HCT116 (cell line): ENCODE measurements around the gene FREM1. TPM values are rescaled to one million over a fixed set of nuclear protein-coding genes. Genes with fewer than 3 reads are reported as not detected.

Experiments used
- ATAC-seq: fragments of 200-7000 bp; cut with Tn5 transposase; 2 replicates; pipeline ENCODE4 v1.9.1; 2020; ENCODE audit warnings: mild to moderate bottlenecking, moderate library complexity
- BruUV-seq: library from RNA; stranded (reverse); fragments of 400-500 nt; replicated peaks from 2 replicates; lab custom pipeline; 2021; lab: Mats Ljungman, UMichigan
- CTCF ChIA-PET: fragments of 300-600 bp; sonication (Branson Sonifier 250); formaldehyde crosslinking; loops from one replicate; lab custom pipeline; 2021; ENCODE audit warnings: antibody characterized with exemption; lab: Charles Lee
- POLR2A ChIA-PET: fragments of 300-600, 350-600 bp; sonication (Branson Sonifier 250); formaldehyde crosslinking; loops from one replicate; lab custom pipeline; 2021; ENCODE audit warnings: antibody characterized with exemption; lab: Charles Lee
- RAD21 ChIA-PET, 2 experiments: fragments of 300-600 bp; sonication (Branson Sonifier 250); formaldehyde crosslinking; loops; one replicate each; lab custom pipeline; 2023; ENCODE audit warnings: low total read pairs in 2 of 2; ENCODE audit not compliant: uncharacterized antibody in 2 of 2, unreplicated experiment in 2 of 2, low non-redundant PET in 1 of 2; lab: Charles Lee
- DNase-seq: peaks from one replicate; pipeline ENCODE4 v3.0.0-alpha.2; 2010; ENCODE audit warnings: low read depth, low spot score
- H2AFZ ChIP-seq: fragments of 200-600 bp; shearing (Covaris generic), sonication (generic); 2 replicates; pipeline ENCODE4 v1.6.1; 2017; ENCODE audit warnings: low read depth, mixed run types, mixed read lengths, antibody characterized with exemption, low read length; ENCODE audit not compliant: poor library complexity, severe bottlenecking
- H3K27ac ChIP-seq: 2 replicates; pipeline ENCODE4 v1.5.1; 2012; ENCODE audit warnings: low read depth, low read length
- H3K27me3 ChIP-seq: fragments of 200-600 bp; sonication (generic); 2 replicates; pipeline ENCODE4 v1.6.1; 2016; ENCODE audit warnings: mixed run types, low read length, mixed read lengths; ENCODE audit not compliant: insufficient read depth
- H3K36me3 ChIP-seq, 2 experiments: fragments of 200-500 bp in 1 of 2; fragments of 200-600 bp in 1 of 2; sonication (Bioruptor generic) in 1 of 2; sonication (generic) in 1 of 2; 2 replicates each; pipeline versions ENCODE4 v1.5.1 to v1.6.1; 2014 to 2016; ENCODE audit warnings: low read length in 2 of 2, inconsistent platforms in 1 of 2, mixed read lengths in 1 of 2, mixed run types in 1 of 2; ENCODE audit not compliant: insufficient read depth in 2 of 2, control insufficient read depth in 1 of 2
- H3K4me1 ChIP-seq, 2 experiments: fragments of 200-600 bp in 1 of 2; sonication (generic) in 1 of 2; 2 replicates each; pipeline versions ENCODE4 v1.5.1 to v1.6.1; 2012 to 2017; ENCODE audit warnings: low read length in 2 of 2, inconsistent platforms in 1 of 2, mild to moderate bottlenecking in 1 of 2, mixed read lengths in 1 of 2, mixed run types in 1 of 2, moderate library complexity in 1 of 2; ENCODE audit not compliant: insufficient read depth in 2 of 2, control insufficient read depth in 1 of 2
- H3K4me2 ChIP-seq: fragments of 200-600 bp; sonication (generic); 2 replicates; pipeline ENCODE4 v1.6.1; 2017; ENCODE audit warnings: mixed run types, low read length, mixed read lengths
- H3K4me3 ChIP-seq, 2 experiments: fragments of 200-600 bp in 1 of 2; sonication (generic) in 1 of 2; replicated peaks in 1 of 2; 2 replicates each; pipeline ENCODE4 v1.5.1; 2011 to 2016; ENCODE audit warnings: low read length in 2 of 2, control low read depth in 1 of 2, low read depth in 1 of 2, mild to moderate bottlenecking in 1 of 2, mixed read lengths in 1 of 2, mixed run types in 1 of 2
- H3K79me2 ChIP-seq: fragments of 200-600 bp; sonication (generic); 2 replicates; pipeline ENCODE4 v1.6.1; 2017; ENCODE audit warnings: mild to moderate bottlenecking, mixed run types, low read length, moderate library complexity, mixed read lengths; ENCODE audit not compliant: insufficient read depth
- H3K9ac ChIP-seq: fragments of 200-600 bp; sonication (generic); 2 replicates; pipeline ENCODE4 v1.6.1; 2016; ENCODE audit warnings: low read length, mixed read lengths
- H3K9me2 ChIP-seq: fragments of 200-600 bp; sonication (generic), shearing (Covaris generic); 2 replicates; pipeline ENCODE4 v1.6.1; 2017; ENCODE audit warnings: mixed run types, mild to moderate bottlenecking, moderate library complexity; ENCODE audit not compliant: insufficient read depth
- H3K9me3 ChIP-seq, 2 experiments: fragments of 200-500 bp in 1 of 2; fragments of 200-600 bp in 1 of 2; sonication (Bioruptor generic) in 1 of 2; sonication (generic) in 1 of 2; 2 replicates each; pipeline ENCODE4 v1.6.1; 2014 to 2017; ENCODE audit warnings: low read length in 2 of 2, mixed read lengths in 2 of 2, inconsistent platforms in 1 of 2, low read depth in 1 of 2, mild to moderate bottlenecking in 1 of 2, mixed run types in 1 of 2, moderate library complexity in 1 of 2; ENCODE audit not compliant: control insufficient read depth in 1 of 2, insufficient read depth in 1 of 2
- H4K20me1 ChIP-seq: fragments of 200-600 bp; sonication (generic), shearing (Covaris generic); 2 replicates; pipeline ENCODE4 v1.6.1; 2017; ENCODE audit warnings: mixed run types, mild to moderate bottlenecking, moderate library complexity; ENCODE audit not compliant: insufficient read depth
- CBX3 ChIP-seq: IDR thresholded peaks from 2 replicates; pipeline ENCODE4 v1.6.1; 2012; ENCODE audit warnings: low read depth
- CEBPB ChIP-seq: IDR thresholded peaks from 2 replicates; pipeline ENCODE4 v1.6.1; 2012; ENCODE audit warnings: low read depth
- EGR1 ChIP-seq: IDR thresholded peaks from 2 replicates; pipeline ENCODE4 v1.6.1; 2012; ENCODE audit warnings: low read depth
- ELF1 ChIP-seq: IDR thresholded peaks from 2 replicates; pipeline ENCODE4 v1.6.1; 2012; ENCODE audit warnings: low read depth, borderline replicate concordance
- EZH2phosphoT487 ChIP-seq: fragments of 200-600 bp; IDR thresholded peaks from 2 replicates; pipeline ENCODE4 v1.6.1; 2018; ENCODE audit warnings: antibody characterized with exemption, borderline replicate concordance
- FOSL1 ChIP-seq: IDR thresholded peaks from 2 replicates; pipeline ENCODE4 v1.6.1; 2012; ENCODE audit warnings: low read depth
- JUND ChIP-seq: IDR thresholded peaks from 2 replicates; pipeline ENCODE4 v1.6.1; 2012
- MAX ChIP-seq: IDR thresholded peaks from 2 replicates; pipeline ENCODE4 v1.6.1; 2012
- POLR2A ChIP-seq: IDR thresholded peaks from 2 replicates; pipeline ENCODE4 v1.7.0; 2011; ENCODE audit warnings: borderline replicate concordance; ENCODE audit not compliant: insufficient read depth, insufficient read length; ENCODE audit errors: extremely low read depth
- POLR2AphosphoS5 ChIP-seq: IDR thresholded peaks from 2 replicates; pipeline ENCODE4 v1.6.1; 2011; ENCODE audit warnings: mild to moderate bottlenecking, low read depth, low read length, moderate library complexity
- RAD21 ChIP-seq: IDR thresholded peaks from 2 replicates; pipeline ENCODE4 v1.6.1; 2012; ENCODE audit warnings: low read depth, mild to moderate bottlenecking
- REST ChIP-seq: IDR thresholded peaks from 2 replicates; pipeline ENCODE4 v1.6.1; 2012; ENCODE audit warnings: low read depth
- SIN3A ChIP-seq: IDR thresholded peaks from 2 replicates; pipeline ENCODE4 v1.6.1; 2012; ENCODE audit warnings: low read depth
- SP1 ChIP-seq: IDR thresholded peaks from 2 replicates; pipeline ENCODE4 v1.6.1; 2012; ENCODE audit warnings: low read depth
- SRF ChIP-seq: IDR thresholded peaks from 2 replicates; pipeline ENCODE4 v1.6.1; 2012; ENCODE audit warnings: low read depth
- TCF7L2 ChIP-seq: IDR thresholded peaks from 2 replicates; pipeline ENCODE4 v1.7.0; 2011; ENCODE audit warnings: borderline replicate concordance, inconsistent platforms; ENCODE audit not compliant: insufficient read depth, insufficient read length; ENCODE audit errors: extremely low read depth
- ZBTB33 ChIP-seq: IDR thresholded peaks from 2 replicates; pipeline ENCODE4 v1.6.1; 2011; ENCODE audit warnings: mild to moderate bottlenecking, low read length, moderate library complexity; ENCODE audit not compliant: insufficient replicate concordance; ENCODE audit errors: extremely low read depth
- ZFX ChIP-seq: fragments of 450-650 bp; IDR thresholded peaks from 2 replicates; pipeline ENCODE4 v1.6.1; 2017
- ZNF274 ChIP-seq: fragments of 200-500 bp; sonication (Bioruptor generic); IDR thresholded peaks from 2 replicates; pipeline ENCODE4 v1.6.1; 2014; ENCODE audit warnings: mild to moderate bottlenecking, low read depth, low read length, inconsistent platforms
- intact Hi-C: fragments of 100-400 bp; cut with micrococcal nuclease; formaldehyde crosslinking; loops from 2 replicates; pipeline ENCODE4 v1.10.0; 2022
- total RNA-seq: library from RNA; stranded (reverse); gene quantifications from one replicate; pipeline ENCODE4 v1.2.1, GENCODE V29; 2021; ENCODE audit not compliant: unreplicated experiment

Gene FREM1
- total RNA-seq, 1 experiment from 2014 or later = 0.12 TPM

- ATAC-seq (no peak), DNase-seq (no peak)
- no peaks in the 10 kb centered on the region for H3K4me1 ChIP-seq
- no peak overlapping the region for H3K4me3 ChIP-seq
- CTCF ChIA-PET = no interaction called here
- H3K27me3 ChIP-seq = peaks cover 31% of the 10 kb centered on the region
- no peaks in the 10 kb centered on the region for H3K9me2 ChIP-seq
- no peak overlapping the region for H3K4me2 ChIP-seq
- no TSS peak for BruUV-seq
- RAD21 ChIA-PET = no interaction called here
- H3K9me3 ChIP-seq = no peaks in the 10 kb centered on the region
- no peak overlapping the region for H3K27ac ChIP-seq
- intact Hi-C loops = no loop called here
- no peak overlapping the region for H2AFZ ChIP-seq
- H4K20me1 ChIP-seq = no peaks in the 10 kb centered on the region
- H3K79me2 ChIP-seq = no peaks in the 10 kb centered on the region
- TF ChIP-seq EZH2phosphoT487 = no peak
- no peak for TF ChIP-seq SP1
- no peak for TF ChIP-seq SRF
- TF ChIP-seq JUND = no peak
- TF ChIP-seq ZFX = no peak
- H3K36me3 ChIP-seq = no peaks in the 10 kb centered on the region
- POLR2A ChIA-PET = no interaction called here
- no peak overlapping the region for H3K9ac ChIP-seq
Measured at GRCh38 chr9:14907696-14908095, 2.5 kb downstream of the FREM1 start.

- Histone ChIP-seq H3K27me3 (peaks cover 31% of the 10 kb centered on the region), H3K4me1 (no peaks in the 10 kb centered on the region), H2AFZ (no peak overlapping the region), H3K4me3 (no peak overlapping the region), H3K4me2 (no peak overlapping the region), H3K9me3 (no peaks in the 10 kb centered on the region), H3K79me2 (no peaks in the 10 kb centered on the region), H3K9ac (no peak overlapping the region), H3K27ac (no peak overlapping the region), H3K36me3 (no peaks in the 10 kb centered on the region), H4K20me1 (no peaks in the 10 kb centered on the region), H3K9me2 (no peaks in the 10 kb centered on the region)
- RAD21 ChIA-PET = no interaction called here
- no TSS peak for BruUV-seq
- ATAC-seq (no peak), DNase-seq (no peak)
- POLR2A ChIA-PET = no interaction called here
- CTCF ChIA-PET = no interaction called here
- intact Hi-C loops = no loop called here
- TF ChIP-seq TCF7L2 (no peak), RAD21 (no peak), EZH2phosphoT487 (no peak), POLR2A (no peak), CEBPB (no peak), POLR2AphosphoS5 (no peak), CBX3 (no peak), ELF1 (no peak), SIN3A (no peak), ZNF274 (no peak), FOSL1 (no peak), REST (no peak), MAX (no peak), EGR1 (no peak), ZFX (no peak), ZBTB33 (no peak)
Measured at GRCh38 chr9:14907360-14907685, 2.9 kb downstream of the FREM1 start.
